IMR-90 (cell line): Measurements from ENCODE around the gene FGF5. TPM values are rescaled to one million over a fixed set of nuclear protein-coding genes. Genes with fewer than 3 reads are reported as not detected.
A peak's percentile ranks its signal among the peaks of the same experiment; 100 is the strongest.

Source experiments
- ATAC-seq: fragments of 200-7000 bp; cut with Tn5 transposase; 2 replicates; pipeline ENCODE4 v1.9.1; 2020; ENCODE audit warnings: low read depth, mild to moderate bottlenecking, moderate library complexity
- BruUV-seq: library from RNA; stranded (reverse); fragments of 400-500 nt; replicated peaks from 2 replicates; lab custom pipeline; 2021; lab: Mats Ljungman, UMichigan
- CTCF ChIA-PET: fragments of 300-600 bp; formaldehyde crosslinking; extraction: SDS; loops from one replicate; lab custom pipeline; 2021; ENCODE audit warnings: antibody characterized with exemption; lab: Yijun Ruan, JAX
- POLR2A ChIA-PET: fragments of 300-600 bp; sonication (Branson Sonifier 250); formaldehyde crosslinking; loops from one replicate; lab custom pipeline; 2022; ENCODE audit warnings: antibody characterized with exemption; ENCODE audit not compliant: unreplicated experiment; lab: Charles Lee
- DNase-seq: peaks from one replicate; pipeline ENCODE4 v3.0.0; 2013
- H2AFZ ChIP-seq: replicated peaks from 2 replicates; pipeline ENCODE3; 2013; ENCODE audit warnings: low read length, mild to moderate bottlenecking; ENCODE audit not compliant: poor library complexity
- H2AK5ac ChIP-seq: 2 replicates; pipeline ENCODE4 v1.6.1; 2013; ENCODE audit warnings: low read depth, low read length, inconsistent platforms
- H2AK9ac ChIP-seq: replicated peaks from 2 replicates; pipeline ENCODE3; 2013; ENCODE audit warnings: mild to moderate bottlenecking, low read depth, low read length, moderate library complexity; ENCODE audit not compliant: poor library complexity
- H2BK120ac ChIP-seq: 2 replicates; pipeline ENCODE4 v1.6.1; 2013; ENCODE audit warnings: low read depth, low read length, inconsistent platforms
- H2BK15ac ChIP-seq: 3 replicates; pipeline ENCODE4 v1.6.1; 2013; ENCODE audit warnings: low read depth, low read length, inconsistent platforms
- H2BK20ac ChIP-seq: 2 replicates; pipeline ENCODE4 v1.6.1; 2013; ENCODE audit warnings: low read depth, mild to moderate bottlenecking, inconsistent platforms, low read length, moderate library complexity
- H2BK5ac ChIP-seq: 2 replicates; pipeline ENCODE4 v1.6.1; 2013; ENCODE audit warnings: mild to moderate bottlenecking, low read depth, low read length, inconsistent platforms; ENCODE audit not compliant: poor library complexity, severe bottlenecking
- H3K14ac ChIP-seq: replicated peaks from 2 replicates; pipeline ENCODE4 v1.6.1; 2013; ENCODE audit warnings: low read depth, low read length, inconsistent platforms
- H3K18ac ChIP-seq: 2 replicates; pipeline ENCODE4 v1.6.1; 2013; ENCODE audit warnings: low read depth, low read length, control low read depth
- H3K23ac ChIP-seq: 2 replicates; pipeline ENCODE4 v1.6.1; 2013; ENCODE audit warnings: low read depth, low read length, inconsistent platforms
- H3K27ac ChIP-seq: 2 replicates; pipeline ENCODE4 v1.5.1; 2013; ENCODE audit warnings: mild to moderate bottlenecking, control low read depth, low read length; ENCODE audit not compliant: insufficient read depth
- H3K27me3 ChIP-seq: 2 replicates; pipeline ENCODE4 v1.6.1; 2013; ENCODE audit warnings: low read length; ENCODE audit not compliant: control insufficient read depth, insufficient read depth
- H3K36me3 ChIP-seq: 2 replicates; pipeline ENCODE4 v1.6.1; 2013; ENCODE audit warnings: low read length, mixed read lengths; ENCODE audit not compliant: control insufficient read depth, insufficient read depth
- H3K4ac ChIP-seq: 2 replicates; pipeline ENCODE4 v1.6.1; 2013; ENCODE audit warnings: low read depth, low read length, inconsistent platforms
- H3K4me1 ChIP-seq: 2 replicates; pipeline ENCODE4 v1.6.1; 2013; ENCODE audit warnings: low read length, mixed read lengths; ENCODE audit not compliant: control insufficient read depth, insufficient read depth
- H3K4me2 ChIP-seq: 2 replicates; pipeline ENCODE4 v1.6.1; 2013; ENCODE audit warnings: low read depth, mild to moderate bottlenecking, control low read depth, low read length, moderate library complexity
- H3K4me3 ChIP-seq: 2 replicates; pipeline ENCODE4 v1.5.1; 2013; ENCODE audit warnings: low read depth, mild to moderate bottlenecking, control low read depth, low read length, moderate library complexity; ENCODE audit not compliant: insufficient read depth
- H3K56ac ChIP-seq: 2 replicates; pipeline ENCODE4 v1.6.1; 2013; ENCODE audit warnings: low read length, inconsistent platforms; ENCODE audit not compliant: insufficient read depth; ENCODE audit errors: extremely low read depth
- H3K79me1 ChIP-seq, 2 experiments: 2 replicates each; pipeline ENCODE4 v1.6.1; 2013; ENCODE audit warnings: low read length in 2 of 2, inconsistent platforms in 1 of 2, low read depth in 1 of 2
- H3K9ac ChIP-seq: 2 replicates; pipeline ENCODE4 v1.6.1; 2013; ENCODE audit warnings: low read depth, low read length, control low read depth
- H3K9me1 ChIP-seq: 2 replicates; pipeline ENCODE4 v1.6.1; 2013; ENCODE audit warnings: low read length, inconsistent platforms; ENCODE audit not compliant: insufficient read depth
- H3K9me3 ChIP-seq: 2 replicates; pipeline ENCODE4 v1.6.1; 2013; ENCODE audit warnings: low read length; ENCODE audit not compliant: control insufficient read depth, insufficient read depth
- H4K20me1 ChIP-seq: 2 replicates; pipeline ENCODE4 v1.6.1; 2013; ENCODE audit warnings: low read length, inconsistent platforms; ENCODE audit not compliant: insufficient read depth
- H4K5ac ChIP-seq: 2 replicates; pipeline ENCODE4 v1.6.1; 2013; ENCODE audit warnings: mild to moderate bottlenecking, low read depth, low read length, control low read depth
- H4K8ac ChIP-seq, 2 experiments: 2 replicates each; pipeline ENCODE4 v1.6.1; 2013; ENCODE audit warnings: low read depth in 2 of 2, low read length in 2 of 2, control low read depth in 1 of 2, inconsistent platforms in 1 of 2
- H4K91ac ChIP-seq: 2 replicates; pipeline ENCODE4 v1.6.1; 2013; ENCODE audit warnings: low read depth, low read length, inconsistent platforms; ENCODE audit not compliant: insufficient read depth
- BHLHE40 ChIP-seq: fragments of 150-350 bp; IDR thresholded peaks from 2 replicates; pipeline ENCODE4 v1.6.1; 2016; ENCODE audit warnings: mild to moderate bottlenecking, low read depth, low read length
- CTCF ChIP-seq: conservative IDR thresholded peaks from 2 replicates; pipeline ENCODE4 v1.5.1; 2012; ENCODE audit warnings: mild to moderate bottlenecking, low read depth, low read length, improper control_type of control experiment
- FOS ChIP-seq: fragments of 150-350 bp; IDR thresholded peaks from 2 replicates; pipeline ENCODE4 v1.6.1; 2016; ENCODE audit warnings: low read depth, low read length
- MAZ ChIP-seq: IDR thresholded peaks from 2 replicates; pipeline ENCODE4 v1.6.1; 2012; ENCODE audit warnings: low read depth, mild to moderate bottlenecking, low read length, improper control_type of control experiment, moderate library complexity, borderline replicate concordance
- MXI1 ChIP-seq: IDR thresholded peaks from 2 replicates; pipeline ENCODE4 v1.6.1; 2012; ENCODE audit warnings: low read depth, mild to moderate bottlenecking, low read length, moderate library complexity, borderline replicate concordance
- POLR2A ChIP-seq: IDR thresholded peaks from 2 replicates; pipeline ENCODE4 v1.6.1; 2012; ENCODE audit warnings: mild to moderate bottlenecking, low read depth, low read length
- RAD21 ChIP-seq: IDR thresholded peaks from 2 replicates; pipeline ENCODE4 v1.6.1; 2012; ENCODE audit warnings: low read length, improper control_type of control experiment
- SMC3 ChIP-seq: fragments of 150-350 bp; IDR thresholded peaks from 2 replicates; pipeline ENCODE4 v1.6.1; 2016; ENCODE audit warnings: low read depth, mild to moderate bottlenecking, antibody characterized with exemption, low read length, moderate library complexity
- WGBS, 2 experiments: methylation state at CpG; one replicate each; pipeline versions ENCODE4 v1.1.5 to v1.1.7; 2013; ENCODE audit warnings: missing lambda C conversion rate in 2 of 2; ENCODE audit not compliant: insufficient read length in 1 of 2; ENCODE audit errors: extremely low coverage in 2 of 2; 5-methylcytosine and 5-hydroxymethylcytosine counted together
- dilution Hi-C: fragments of 300-500 bp; cut with HindIII; formaldehyde crosslinking; loops from one replicate; pipeline ENCODE4 v1.14.3; 2018; ENCODE audit warnings: low sequenced_read_pairs; ENCODE audit not compliant: unreplicated experiment
- in situ Hi-C: fragments of 300-500 bp; cut with MboI; formaldehyde crosslinking; loops from 3 replicates; pipeline ENCODE4 v1.14.3; 2019; ENCODE audit warnings: low sequenced_read_pairs, inconsistent platforms, mixed read lengths
- intact Hi-C: fragments of 100-400 bp; cut with micrococcal nuclease; formaldehyde crosslinking; loops from 2 replicates; pipeline ENCODE4 v1.10.0; 2022
- polyA plus RNA-seq, 3 experiments: library from polyadenylated mRNA; depleted of rRNA; stranded (reverse); fragments of >200 nt; gene quantifications; 2 replicates each; pipeline ENCODE4 v1.2.3, GENCODE V29; 2012; ENCODE audit warnings: low replicate concordance in 1 of 3
- total RNA-seq: library from RNA; depleted of rRNA; stranded (reverse); fragments of >200 nt; gene quantifications from 2 replicates; pipeline ENCODE4 v1.2.3, GENCODE V29; 2012

The FGF5 gene
- total and polyA plus RNA-seq, 2 of the 4 experiments (the other 2 are of a cell fraction) = 18.6 to 42.1 TPM

- Histone ChIP-seq H3K36me3 (no peaks in the 10 kb centered on the region), H3K9me3 (no peaks in the 10 kb centered on the region), H3K23ac (0 out of 2 replicates have a peak within 1 kb of the TSS, but pooled peaks have one; percentile 29), H2BK20ac (no peak within 1 kb of the TSS), H2AK9ac (peak within 1 kb of the TSS; percentile 1), H4K20me1 (no peaks in the 10 kb centered on the region), H3K4ac (no peak within 1 kb of the TSS), H2BK120ac (no peak within 1 kb of the TSS), H3K4me1 (peaks cover 4% of the 10 kb centered on the region), H3K56ac (no peak within 1 kb of the TSS), H3K18ac (no peak within 1 kb of the TSS), H2AK5ac (peak within 1 kb of the TSS; percentile 52; the same call in 1 of the 2 replicates), H2BK15ac (no peak within 1 kb of the TSS), H3K79me1 (peaks cover 0 to 12% of the 10 kb centered on the region in 2 experiments; a peak in 1 of 4 replicates), H4K5ac (no peak within 1 kb of the TSS), H2BK5ac (no peak within 1 kb of the TSS), H4K91ac (no peak within 1 kb of the TSS), H4K8ac (no peak within 1 kb of the TSS), H3K14ac (no peak within 1 kb of the TSS), H3K9ac (peak within 1 kb of the TSS; percentile 61; the same call in 1 of the 2 replicates), H3K27me3 (no peaks in the 10 kb centered on the region), H3K27ac (no peak within 1 kb of the TSS), H3K9me1 (no peaks in the 10 kb centered on the region), H3K4me2 (peak within 1 kb of the TSS; percentile 93), H3K4me3 (peak within 1 kb of the TSS; percentile 84), H2AFZ (peak within 1 kb of the TSS; percentile 92)
- in situ Hi-C loops (loop anchor here (10.0 to 25.0 kb wide), 2 partner anchors 111 to 1398 kb away; partner anchors contain the start of gene PAQR3), intact Hi-C loops (loop anchor here (2.0 to 5.0 kb wide), 3 partner anchors 67 to 1383 kb away; no protein-coding TSS in a partner anchor), dilution Hi-C loops (no loop called here)
- ATAC-seq = peak; percentile 99
- WGBS, 2 experiments = 0% methylated on average over 19 of the region's 49 CpGs; no CpG with 5 or more reads in 1 of the 2 experiments
- peak; percentile 90 for DNase-seq
- BruUV-seq = no TSS peak
- CTCF ChIA-PET = interaction anchor here (0.6 to 3.2 kb wide), 8 partner anchors 11 to 685 kb away, joined by 3 to 13 read pairs (median 4); no protein-coding TSS in a partner anchor
- POLR2A ChIA-PET = no interaction called here
- TF ChIP-seq POLR2A (0 out of 2 replicates have a peak, but pooled peaks have one; percentile 25), MXI1 (peak; percentile 82; the same call in 1 of the 2 replicates), MAZ (peak; percentile 30; the same call in 1 of the 2 replicates), CTCF (peak; percentile 58), FOS (no peak), BHLHE40 (no peak), SMC3 (peak; percentile 56), RAD21 (peak; percentile 59)
Observed at GRCh38 chr4:80335554-80336358, 69.3 kb downstream of the FGF5 start, which contains the start of gene CFAP299. TSS of gene CFAP299 (plus strand) at chr4:80335730.
